Testis (tissue), 2 donors: ENCODE data around the gene LRMDA.

Experiments
- POLR2A ChIP-seq: fragments of 450-650 bp; IDR thresholded peaks from one replicate; pipeline ENCODE4 v1.6.1; 2017; ENCODE audit warnings: antibody characterized with exemption, mild to moderate bottlenecking, moderate library complexity
- TF ChIP-seq, protein P1 (sequence below), 3 experiments: fragments of 450-650 bp in 2 of 3; fragments of 200-600 bp in 1 of 3; sonication (generic) in 1 of 3; IDR thresholded peaks; one replicate each; pipeline ENCODE4 v1.5.1; 2016 to 2019; ENCODE audit warnings: antibody characterized with exemption in 3 of 3, mild to moderate bottlenecking in 2 of 3, moderate library complexity in 1 of 3

DNA sequence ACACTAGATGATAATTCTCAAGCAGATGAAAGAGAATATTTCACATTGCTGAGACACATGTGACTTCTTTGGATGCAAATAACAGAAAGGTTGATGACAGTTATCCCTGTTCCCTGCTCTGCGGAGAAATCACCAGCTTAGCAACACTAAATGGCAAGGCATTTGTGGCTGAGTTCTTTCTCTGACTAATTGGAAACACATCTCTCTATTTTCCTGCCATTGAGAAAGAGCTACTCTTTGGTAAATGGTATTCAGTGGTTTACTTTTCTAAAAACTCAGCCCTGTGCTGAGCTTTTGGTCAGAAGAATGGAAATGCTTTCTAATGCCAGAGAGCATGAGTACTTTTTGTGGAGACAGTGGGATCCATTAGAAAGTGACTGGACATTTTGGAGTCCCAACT is 771.4 kb downstream of the LRMDA start:
- no peak for TF ChIP-seq POLR2A
- TF ChIP-seq, protein P1, sequence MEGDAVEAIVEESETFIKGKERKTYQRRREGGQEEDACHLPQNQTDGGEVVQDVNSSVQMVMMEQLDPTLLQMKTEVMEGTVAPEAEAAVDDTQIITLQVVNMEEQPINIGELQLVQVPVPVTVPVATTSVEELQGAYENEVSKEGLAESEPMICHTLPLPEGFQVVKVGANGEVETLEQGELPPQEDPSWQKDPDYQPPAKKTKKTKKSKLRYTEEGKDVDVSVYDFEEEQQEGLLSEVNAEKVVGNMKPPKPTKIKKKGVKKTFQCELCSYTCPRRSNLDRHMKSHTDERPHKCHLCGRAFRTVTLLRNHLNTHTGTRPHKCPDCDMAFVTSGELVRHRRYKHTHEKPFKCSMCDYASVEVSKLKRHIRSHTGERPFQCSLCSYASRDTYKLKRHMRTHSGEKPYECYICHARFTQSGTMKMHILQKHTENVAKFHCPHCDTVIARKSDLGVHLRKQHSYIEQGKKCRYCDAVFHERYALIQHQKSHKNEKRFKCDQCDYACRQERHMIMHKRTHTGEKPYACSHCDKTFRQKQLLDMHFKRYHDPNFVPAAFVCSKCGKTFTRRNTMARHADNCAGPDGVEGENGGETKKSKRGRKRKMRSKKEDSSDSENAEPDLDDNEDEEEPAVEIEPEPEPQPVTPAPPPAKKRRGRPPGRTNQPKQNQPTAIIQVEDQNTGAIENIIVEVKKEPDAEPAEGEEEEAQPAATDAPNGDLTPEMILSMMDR (IDR thresholded peaks at IDR 0.05) = no peak
